Amniotic epithelial cell (primary cell): ENCODE measurements around the gene TMEM223.
"Not testable (repeated sequence)": the region's sequence is repeated elsewhere in the genome, so short reads cannot be mapped to it uniquely, and the experiment has no call there.

Experiments
- DNase-seq: peaks from one replicate; pipeline ENCODE4 v3.0.0-alpha.2; 2010; ENCODE audit warnings: low read depth

TMEM223 gene

GRCh38 chr11:62752994-62753735 is 38.6 kb downstream of the TMEM223 start:
- DNase-seq: no peak

DNA sequence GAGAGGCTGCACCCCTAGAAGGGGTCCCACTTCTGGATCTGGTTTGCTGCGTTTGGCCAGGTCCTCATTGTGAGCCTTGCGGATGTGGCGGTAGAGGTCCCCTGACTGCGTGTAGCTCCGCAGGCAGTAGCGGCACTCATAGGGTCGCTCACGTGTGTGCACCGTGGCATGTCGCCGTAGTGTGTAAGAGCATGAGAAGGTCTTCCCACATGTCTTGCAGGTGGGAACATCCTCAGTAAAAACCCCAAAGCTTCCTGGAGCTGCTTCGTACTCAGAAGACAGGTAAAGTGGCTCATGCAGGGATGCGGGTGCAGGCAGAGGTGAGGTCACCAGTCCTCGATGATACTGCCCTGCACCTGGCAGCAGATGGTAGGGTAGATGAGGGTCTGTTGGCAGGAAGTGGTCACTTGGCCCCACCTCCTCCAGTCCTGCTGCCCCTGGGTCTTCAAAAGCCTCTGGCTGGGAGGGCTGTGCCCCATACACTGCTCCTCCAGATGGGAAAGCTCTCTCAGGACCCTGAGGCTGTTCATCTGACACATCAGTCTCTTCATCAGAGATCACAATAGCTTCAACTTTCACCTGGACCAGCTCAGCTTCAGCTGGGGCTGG is 39.5 kb downstream of the TMEM223 start:
- no peak for DNase-seq

DNA sequence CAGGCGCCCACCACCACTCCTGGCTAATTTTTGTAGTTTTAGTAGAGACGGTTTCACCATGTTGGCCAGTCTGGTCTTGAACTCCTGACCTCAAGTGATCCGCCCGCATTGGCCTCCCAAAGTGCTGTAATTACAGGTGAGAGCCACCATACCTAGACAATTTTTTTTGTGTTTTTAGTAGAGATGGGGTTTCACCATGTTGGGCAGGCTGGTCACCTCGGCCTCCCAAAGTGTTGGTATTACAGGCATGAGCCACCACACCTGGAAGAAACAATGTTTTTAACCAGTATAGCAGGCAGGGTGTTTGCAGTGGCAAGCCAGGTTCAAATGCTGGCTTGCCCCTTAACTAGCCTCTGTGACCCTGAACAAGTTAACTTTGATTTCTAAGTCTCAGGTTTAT is 41.9 kb downstream of the TMEM223 start:
- DNase-seq: not testable (repeated sequence)

DNA sequence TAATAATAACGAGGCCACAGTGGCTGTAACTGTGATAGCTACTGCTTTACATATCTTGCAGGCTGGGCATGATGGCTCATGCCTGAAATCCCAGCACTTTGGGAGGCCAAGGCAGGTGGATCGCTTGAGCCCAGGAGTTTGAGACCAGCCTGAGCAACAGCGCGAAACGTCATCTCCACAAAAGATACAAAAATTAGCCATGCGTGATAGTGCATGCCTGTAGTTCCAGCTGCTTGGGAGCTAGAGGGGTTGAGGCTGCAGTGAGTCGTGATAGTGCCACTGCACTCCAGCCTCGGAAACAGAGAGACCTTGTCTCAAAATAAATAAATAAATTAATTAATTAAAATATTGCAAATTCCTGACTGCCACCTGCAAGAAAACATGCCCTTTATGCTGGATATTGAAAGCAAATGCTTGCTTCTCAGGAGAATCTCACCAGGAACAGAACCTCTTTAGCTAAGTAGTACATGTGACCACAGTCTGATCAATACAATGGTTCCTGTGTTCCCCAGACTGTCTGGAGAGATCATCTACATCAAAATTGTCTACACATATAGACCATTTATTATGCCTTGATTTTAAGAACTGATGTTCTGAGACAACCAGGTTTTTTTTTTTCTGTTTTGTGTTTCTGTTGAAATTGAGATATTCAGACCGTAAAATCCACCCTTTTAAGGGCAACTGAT is 44.2 kb downstream of the TMEM223 start:
- DNase-seq: no peak
